Ramos (cell line): ENCODE measurements around the gene LMAN1L.

Experiments used
- in situ Hi-C: fragments of 300-500 bp; cut with MboI; formaldehyde crosslinking; loops from one replicate; pipeline ENCODE4 v1.14.3; 2022; ENCODE audit warnings: low sequenced_read_pairs; ENCODE audit not compliant: unreplicated experiment

The LMAN1L gene

DNA sequence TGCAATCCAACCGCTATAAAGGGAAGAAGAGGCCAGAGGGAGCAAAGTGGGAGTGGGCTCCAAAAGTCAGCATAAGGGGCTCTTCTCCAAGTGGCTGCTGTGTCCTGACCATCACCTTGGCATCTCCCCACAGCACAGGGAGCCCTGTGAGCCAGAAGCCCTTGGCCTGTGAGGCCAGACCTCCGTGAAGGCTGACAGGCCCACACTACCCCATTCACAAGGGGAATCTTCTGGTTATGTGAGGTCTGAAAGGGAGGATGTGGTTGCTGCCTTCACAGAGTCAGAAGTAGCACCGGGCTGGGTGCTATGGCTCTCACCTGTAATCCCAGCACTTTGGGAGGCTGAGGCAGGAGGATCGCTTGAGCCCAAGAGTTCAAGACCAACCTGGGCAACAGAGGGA, 32.9 kb downstream of the LMAN1L start:
- in situ Hi-C loops: no loop called here

DNA sequence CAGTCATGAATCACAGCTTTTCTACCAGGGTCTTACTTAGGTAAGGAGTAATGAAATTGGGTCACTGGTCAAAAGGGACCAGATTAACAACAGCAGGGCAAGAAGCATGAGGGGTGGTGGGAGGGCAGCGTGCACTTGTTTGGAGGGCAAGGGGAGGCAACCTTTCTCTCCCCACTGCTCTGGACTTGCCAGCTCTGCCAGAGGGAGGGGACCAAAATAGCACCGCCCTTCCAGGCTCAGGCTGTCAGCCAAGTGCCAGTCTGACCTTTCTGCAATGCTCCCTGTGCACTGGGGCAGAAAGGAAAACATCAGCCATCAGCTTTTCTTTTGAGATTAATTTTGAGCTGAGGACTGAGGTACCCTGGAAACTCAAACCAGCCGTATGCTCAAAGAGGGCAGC, 34.8 kb downstream of the LMAN1L start:
- in situ Hi-C loops: no loop called here

DNA sequence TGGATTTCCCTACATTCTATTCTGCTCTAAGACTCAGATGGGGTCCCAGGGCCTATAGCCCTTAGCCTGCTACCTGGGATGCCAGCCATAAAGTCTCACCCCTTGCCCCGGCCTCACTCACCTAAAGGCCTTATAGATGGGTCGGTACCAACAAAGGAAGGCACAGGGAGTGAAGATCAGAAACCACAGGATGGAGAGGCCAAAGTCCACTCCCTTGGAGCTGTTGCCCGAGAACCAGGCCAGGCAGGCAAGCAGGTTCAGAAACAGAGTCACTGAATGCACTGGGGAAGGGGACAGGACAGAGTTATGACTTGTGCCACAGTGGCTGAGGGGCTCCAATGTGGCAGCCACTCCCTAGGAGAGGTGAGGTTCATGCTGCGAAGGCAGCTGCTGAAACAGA, 37.8 kb downstream of the LMAN1L start:
- in situ Hi-C loops: no loop called here

DNA sequence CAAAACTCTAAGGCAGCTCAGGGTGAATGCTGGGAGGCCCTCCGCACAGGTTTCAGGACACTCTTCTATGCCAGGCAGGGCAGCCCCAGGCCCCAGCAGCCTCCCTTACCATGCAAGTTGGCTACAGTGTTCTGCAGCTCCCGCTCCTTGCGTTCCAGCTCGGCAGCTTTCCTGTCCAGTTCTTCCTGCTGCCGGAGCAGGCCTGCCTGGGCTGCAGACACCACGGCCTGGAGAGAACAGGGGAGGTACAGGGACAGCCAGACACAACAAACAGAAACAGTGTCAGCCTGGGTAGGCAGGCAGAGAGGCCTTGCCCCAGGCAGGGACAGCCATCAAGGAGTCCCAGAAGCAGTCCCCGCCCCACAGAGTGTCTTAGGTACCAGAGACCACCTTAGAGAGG, 39.3 kb downstream of the LMAN1L start:
- in situ Hi-C loops: no loop called here

DNA sequence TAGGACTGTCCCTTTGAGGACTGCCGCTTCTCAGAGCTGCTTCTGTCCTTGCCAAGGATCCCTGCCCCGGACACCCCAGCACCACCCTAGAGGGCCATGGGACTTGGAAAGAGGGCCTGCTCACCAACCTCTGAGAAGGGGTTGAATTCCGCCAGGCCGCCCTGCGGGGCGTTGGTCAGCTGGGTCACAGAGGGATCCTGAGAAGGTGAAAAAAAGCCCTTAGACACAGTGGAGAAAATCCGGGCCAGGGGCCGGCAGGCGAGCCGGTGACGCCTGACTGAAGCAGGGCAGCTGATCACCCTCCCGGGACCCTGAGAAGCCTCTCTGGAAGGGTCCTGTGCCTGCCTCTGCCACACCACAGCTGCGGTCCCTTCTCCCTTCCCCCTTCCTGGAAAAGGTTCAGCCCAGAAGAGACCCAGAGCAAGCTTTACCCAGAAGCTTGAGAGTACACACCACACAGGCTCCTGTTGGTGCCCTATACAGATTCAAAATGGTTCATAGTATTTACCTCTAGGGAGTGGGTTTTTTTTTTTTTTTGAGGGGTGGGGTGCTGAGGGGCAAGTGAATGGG, 41.9 kb downstream of the LMAN1L start:
- in situ Hi-C loops: no loop called here

DNA sequence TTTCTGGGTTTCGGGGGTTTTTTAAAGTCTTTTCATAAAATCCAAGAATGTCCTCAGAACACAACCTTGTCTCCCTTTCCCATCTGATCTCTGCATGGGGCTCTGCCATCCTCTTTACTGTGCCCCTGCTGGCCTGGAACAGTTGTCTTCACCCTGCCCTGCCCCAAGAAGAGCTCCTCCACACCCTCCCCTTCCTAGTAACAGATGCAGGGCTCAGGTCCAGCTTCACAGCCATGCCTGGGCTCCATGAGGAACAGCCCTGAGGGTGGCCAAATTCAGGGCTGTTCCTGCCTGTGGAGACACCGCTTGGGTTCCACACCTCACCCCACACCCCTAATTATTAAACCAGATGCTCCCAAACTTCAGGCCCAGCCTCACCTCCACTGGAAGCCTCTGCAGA, 43.2 kb downstream of the LMAN1L start:
- in situ Hi-C loops: no loop called here

DNA sequence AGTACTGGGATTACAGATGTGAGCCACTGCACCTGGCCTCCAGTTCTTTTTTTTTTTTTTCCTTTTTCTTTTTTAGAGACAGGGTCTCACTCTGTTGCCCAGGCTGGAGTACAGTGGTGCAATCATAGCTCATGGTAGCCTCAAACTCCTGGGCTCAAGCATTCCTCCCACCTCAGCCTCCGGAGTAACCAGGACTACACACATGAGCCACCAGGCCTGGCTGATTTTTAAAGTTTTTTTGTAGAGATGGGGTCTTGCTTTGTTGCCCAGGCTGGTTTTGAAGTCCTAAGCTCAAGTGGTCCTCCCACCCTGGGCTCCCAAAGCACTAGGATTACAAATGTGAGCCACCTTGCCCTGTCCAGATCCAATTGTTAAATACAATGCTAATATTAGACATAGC, 43.9 kb downstream of the LMAN1L start:
- in situ Hi-C loops: no loop called here

DNA sequence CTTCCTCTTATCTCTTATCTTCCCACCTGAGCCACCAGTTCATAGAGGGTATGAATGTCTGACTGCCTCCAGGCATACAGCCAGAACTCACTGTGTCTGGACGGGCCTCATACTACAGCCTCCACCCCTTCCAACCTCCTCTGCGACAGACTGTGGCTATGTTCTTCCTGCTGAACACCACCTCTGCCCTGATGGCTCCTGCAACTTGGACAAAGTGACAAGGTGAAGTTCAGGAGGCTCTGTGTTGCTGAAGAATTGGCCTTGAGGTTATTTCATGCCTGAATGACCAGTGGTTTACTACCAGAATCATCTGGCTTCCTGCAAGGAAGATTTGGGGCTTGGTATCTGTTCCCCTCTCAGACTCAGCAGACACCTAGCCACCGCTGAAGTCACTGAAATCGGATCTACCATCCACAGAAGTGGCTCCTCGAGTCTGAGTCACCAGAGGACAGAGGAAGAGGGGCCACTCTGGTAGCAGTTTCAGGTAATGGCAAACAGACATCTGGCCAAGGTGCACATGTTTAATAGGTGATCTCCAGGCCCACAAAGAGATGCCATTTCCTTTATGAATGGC, 44.5 kb downstream of the LMAN1L start:
- in situ Hi-C loops: no loop called here

DNA sequence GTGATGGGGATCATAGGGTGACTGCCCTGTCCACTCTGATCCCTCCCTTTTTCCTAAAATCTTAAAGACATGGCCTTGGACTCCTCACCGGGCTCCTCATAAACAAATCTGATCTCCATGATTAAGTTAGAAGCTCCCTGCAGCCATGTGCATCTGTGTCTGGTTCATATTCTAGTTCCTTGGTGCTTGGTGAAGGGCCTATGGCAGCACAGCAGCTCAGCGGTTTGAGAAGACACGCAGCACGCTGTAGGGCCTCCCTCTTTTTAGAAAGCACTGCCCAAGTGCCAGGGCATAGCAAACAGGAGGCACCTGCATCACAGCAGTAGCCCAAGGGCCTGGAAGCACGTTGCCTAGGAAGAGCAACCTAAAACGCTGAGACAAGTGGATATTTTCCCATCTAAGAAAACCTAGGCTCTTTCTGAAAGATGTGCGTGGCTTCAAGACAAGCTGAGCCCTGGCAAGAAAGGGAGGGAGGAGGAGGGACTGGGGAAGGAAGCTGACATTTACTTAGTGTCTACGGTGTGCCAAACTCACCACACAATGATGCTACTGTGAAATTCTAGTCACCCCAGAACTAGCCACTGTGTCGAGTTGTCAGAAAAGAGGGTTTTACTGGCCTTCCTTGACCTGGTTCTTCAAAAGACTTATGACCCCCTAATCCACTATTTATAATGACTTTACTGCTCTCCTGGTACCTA, 45.2 kb downstream of the LMAN1L start:
- in situ Hi-C loops: no loop called here

DNA sequence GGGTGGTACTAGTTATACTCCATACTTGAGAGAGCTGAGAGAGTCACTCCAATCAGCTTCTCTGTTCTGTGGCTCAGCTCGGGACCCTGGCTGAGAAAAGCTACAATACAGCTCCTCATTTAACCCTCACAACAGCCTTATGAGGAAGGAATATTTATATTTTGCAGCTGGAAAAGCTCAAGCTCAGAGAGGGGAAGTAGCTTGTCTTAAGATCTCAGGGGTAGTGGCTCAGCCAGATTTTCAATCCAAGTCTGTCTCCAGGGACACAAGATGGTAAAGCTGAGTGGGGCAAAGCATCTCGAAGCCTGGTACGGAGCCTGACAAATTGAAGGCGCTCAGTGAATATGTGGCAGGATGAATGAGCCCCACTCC, 45.7 kb downstream of the LMAN1L start:
- in situ Hi-C loops: no loop called here

DNA sequence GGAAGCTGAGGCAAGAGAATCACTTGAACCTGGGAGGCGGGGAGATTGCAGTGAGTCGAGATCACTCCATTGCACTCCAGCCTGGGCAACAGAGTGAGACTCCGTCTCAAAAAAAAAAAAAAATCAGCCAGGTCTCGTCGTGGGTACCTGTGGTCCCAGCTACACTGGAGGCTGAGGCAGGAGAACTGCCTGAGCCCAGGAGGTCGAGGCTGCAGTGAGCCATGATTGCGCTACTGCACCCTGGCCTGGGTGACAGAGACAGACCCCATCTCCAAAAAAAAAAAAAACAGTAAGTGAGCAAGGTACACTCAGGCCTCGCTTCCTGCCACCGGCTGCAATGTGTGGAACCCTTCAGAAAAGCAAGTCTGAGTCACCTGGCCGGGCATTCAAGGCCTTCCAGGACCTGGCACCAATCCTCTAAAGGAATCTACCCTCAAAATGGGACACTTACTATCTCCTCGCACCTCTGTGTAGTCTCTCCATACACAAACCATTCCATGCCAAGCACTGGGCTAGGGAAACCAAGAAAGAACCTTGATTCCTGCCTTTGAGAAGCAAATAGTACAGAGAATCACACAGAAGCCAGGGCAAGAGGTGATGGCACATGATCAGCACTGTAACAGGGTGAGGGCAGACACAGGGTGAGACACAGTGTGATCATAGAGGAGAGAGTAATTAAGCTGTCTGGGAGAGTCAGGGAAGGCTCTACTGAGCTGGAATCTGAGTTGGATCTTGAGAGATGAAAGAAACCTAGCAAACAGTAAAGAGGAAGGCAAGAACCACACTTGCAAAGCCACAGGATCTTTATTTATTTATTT, 50.8 kb downstream of the LMAN1L start:
- in situ Hi-C loops: no loop called here

DNA sequence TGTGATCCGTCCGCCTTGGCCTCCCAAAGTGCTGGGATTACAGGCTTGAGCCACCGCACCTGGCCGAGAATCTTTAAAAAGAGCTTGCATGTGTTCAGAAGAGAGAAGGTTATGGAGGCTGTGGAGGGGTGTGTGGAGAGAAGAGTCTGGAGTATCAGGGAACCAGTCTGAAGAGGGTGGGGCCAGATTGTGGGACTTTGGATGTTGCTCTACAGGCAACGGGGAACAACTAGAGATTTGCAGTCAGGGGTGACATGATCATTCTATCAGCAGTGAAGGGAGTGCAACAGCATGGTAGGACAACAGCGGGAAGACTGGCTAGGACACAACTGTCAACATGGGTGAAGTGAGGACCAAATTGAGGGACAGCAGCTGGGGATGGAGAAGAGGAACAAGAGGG, 51.7 kb downstream of the LMAN1L start:
- in situ Hi-C loops: no loop called here

DNA sequence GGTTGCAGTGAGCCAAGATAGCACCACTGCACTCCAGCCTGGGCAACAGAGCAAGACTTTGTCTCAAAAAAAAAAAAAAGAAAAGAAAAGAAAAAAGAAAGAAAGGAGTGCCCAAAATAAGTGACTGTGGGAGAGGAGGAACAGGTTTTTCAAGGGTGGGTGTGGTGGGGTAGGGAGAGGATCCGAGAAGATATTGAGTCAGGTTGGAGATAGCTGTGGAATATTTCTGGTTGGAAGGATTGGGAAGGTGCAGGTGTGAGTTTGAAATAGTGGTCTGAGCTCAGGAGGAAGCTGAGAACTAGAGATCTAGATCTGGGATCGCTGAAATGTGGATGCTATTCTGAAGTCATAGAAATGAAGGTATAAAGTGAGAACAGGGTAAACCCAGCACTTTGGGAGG, 52.7 kb downstream of the LMAN1L start:
- in situ Hi-C loops: no loop called here

DNA sequence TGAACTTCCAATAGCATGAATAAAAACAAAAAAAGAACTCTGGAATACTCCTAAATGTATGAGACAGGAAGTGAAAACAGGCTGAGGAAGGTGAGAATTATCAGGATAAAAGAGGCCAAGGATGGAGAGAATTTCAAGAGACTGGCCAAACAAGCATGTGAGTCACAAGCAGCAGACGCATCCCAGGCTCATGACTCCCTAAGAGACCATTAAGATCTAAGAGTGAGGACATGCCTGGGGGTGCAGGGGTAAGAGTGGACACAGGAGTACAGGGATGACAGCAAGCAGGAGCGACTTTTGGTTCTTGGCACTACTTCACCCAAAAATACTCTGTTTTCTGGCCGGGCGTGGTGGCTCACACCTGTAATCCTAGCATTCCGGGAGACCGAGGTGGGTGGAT, 53.5 kb downstream of the LMAN1L start:
- in situ Hi-C loops: no loop called here

DNA sequence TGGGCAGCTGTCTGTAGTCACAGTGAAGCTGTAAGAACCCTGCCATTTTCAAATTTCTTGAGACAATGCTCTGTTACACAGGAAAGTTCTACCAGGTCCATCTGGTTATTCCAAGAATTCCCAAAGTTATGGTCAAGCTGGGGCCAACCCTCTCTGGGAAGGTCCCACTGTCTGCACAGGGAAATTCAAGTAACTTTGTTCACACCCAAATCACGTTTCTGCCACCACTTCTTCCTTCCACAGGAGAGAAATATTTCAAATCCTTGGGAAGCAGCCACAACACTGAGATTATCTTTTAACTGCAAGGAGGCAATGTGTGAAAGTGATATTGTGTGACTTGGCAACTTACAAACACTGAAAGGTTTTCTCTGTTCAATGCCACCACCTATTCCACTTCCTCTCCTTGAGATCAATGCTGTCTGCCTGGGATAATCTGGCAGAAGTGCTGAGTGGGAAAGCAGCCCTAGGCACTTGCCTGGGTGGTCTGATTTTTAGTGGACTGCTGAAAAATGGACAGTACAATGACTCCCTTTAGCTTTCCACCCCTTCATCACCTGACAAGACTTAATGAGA, 54.9 kb downstream of the LMAN1L start:
- in situ Hi-C loops: no loop called here

DNA sequence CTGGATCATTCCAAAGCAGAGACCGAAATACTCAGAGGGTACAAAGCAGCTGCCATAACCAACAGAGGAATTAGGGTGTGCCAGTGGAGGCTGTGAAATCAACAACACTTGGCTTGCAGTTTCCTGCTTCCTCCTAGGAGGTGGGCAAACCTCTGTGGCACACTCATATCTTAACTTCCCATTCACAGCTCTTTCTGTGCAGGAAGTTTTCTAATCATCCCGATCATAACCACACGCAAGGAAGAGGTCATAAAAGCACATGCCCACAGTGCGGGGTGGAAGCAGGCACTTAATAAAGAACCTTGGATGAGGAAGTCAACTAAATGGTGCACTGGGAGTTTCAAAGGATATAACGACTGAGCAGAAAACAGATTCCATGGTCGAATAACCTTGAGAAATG, 55.4 kb downstream of the LMAN1L start:
- in situ Hi-C loops: no loop called here

DNA sequence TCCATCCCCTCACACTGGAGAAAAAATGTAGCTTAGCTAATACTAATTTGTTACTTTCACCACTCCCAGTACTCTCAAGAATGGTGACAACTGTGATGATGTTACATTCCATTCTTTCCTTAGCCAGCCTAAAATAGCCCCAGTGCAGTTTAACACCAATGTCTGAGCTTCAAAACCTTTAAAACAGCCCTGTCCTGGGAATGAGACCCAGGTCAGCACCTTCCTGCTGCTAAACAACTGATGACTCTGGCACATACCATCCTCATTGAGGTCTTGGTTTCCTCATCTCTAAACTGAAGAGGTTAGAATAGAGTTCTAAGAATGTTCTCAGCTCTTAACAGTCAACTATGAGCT, 56.7 kb downstream of the LMAN1L start:
- in situ Hi-C loops: no loop called here

DNA sequence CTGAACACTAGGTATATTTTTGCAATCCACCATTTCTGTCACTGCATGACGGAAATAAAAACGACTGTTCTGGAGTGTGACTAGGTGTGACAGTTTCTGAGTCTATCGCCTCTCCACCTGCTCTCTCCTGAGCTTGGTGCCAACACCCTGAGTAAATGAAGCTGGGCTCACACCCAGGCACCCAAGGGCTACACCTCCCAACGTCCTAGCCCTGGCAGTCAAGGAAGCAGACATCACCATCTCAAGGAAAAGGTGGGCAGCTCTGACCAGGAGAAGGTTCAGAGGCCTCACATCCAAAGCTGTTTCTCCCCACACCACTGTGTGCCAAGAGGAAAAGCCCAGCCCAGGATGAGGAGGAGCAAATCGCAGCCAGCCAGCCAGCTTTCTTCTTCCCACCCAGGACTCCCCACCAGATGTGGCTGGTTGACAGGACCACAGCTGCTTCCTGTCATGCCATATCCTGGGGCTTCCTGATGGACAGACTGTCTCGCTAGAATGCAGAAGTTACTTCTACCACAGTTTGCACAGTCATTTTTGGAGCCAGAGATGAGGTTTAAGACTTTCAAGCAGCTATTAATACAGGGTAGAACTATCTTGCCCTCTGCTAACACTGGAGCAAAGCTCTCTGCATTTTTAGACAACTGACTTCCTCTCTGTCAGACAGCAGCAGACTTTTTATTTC, 57.2 kb downstream of the LMAN1L start:
- in situ Hi-C loops: no loop called here

DNA sequence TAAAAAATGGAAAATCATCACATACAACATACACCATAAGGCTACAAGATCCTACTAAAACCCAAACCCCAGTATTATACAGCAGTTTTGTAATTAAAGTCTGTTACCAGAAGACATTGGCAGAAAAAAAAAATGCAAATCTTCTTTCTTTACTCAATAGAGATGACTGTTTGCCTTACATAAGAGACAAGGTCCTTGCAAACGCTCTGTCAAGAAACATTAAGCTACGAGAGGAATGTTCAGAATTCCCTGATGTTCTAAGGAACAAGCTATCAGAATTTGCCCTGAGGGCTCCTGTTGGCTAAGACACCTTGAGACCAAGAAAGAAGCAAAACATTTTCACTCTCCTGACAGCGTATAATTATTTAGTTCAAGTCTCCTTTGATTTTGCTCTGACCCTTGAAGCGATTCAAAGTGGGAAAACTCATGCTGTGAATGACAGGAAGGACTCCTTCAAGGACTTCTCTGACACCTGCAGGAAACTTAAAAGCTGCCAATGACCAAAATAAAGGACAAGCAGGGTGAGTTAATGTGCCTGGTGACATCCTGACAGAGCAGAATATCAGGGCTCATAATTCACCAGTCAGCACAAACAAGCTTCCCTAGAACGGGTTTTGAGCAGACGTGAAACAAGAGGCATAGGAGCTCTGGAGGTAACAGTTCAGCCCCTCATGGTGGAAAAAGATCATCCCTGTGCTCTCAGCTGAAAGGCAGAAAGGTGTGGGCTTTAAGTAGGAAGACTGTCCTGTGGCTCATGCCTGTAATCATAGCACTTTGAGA, 58.0 kb downstream of the LMAN1L start:
- in situ Hi-C loops: no loop called here

DNA sequence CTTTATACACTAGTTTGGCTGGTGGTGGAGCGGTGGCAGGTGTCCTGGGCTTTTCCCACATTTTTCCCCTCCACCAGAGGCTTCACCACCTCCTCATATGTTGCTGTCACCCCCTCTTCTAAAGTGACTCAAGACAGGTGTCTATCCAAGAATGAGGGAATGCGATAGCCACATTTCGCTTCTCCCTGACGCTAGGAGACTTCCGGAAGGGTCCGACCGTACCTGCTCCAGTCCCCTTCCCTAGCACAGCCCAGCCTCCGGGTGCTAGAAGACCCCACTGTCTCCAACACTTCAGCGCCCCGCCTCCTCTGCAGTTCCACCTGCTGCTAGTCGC, 60.0 kb downstream of the LMAN1L start:
- in situ Hi-C loops: no loop called here
